Neural progenitor cell (in vitro differentiated cells): Measurements from ENCODE around the gene RNF115.

ENCODE experiments used
- CTCF ChIP-seq: fragments of 200-600 bp; sonication (generic); IDR thresholded peaks from 2 replicates; pipeline ENCODE4 v1.5.1; 2017; ENCODE audit warnings: antibody characterized with exemption, mild to moderate bottlenecking
- EZH2 ChIP-seq: fragments of 200-600 bp; sonication (generic); IDR thresholded peaks from 2 replicates; pipeline ENCODE4 v1.6.1; 2017; ENCODE audit warnings: antibody characterized with exemption, mild to moderate bottlenecking, moderate library complexity
- EZH2phosphoT487 ChIP-seq: fragments of 200-600 bp; sonication (generic); IDR thresholded peaks from 2 replicates; pipeline ENCODE4 v1.6.1; 2017; ENCODE audit warnings: antibody characterized with exemption

GRCh38 chr1:145826030-145826429, 2.1 kb upstream of the RNF115 start:
- TF ChIP-seq CTCF (no peak), EZH2 (no peak), EZH2phosphoT487 (no peak)
